ENCODE measurements around the gene CCNYL1.
"Not testable (repeated sequence)": the region's sequence is repeated elsewhere in the genome, so short reads cannot be mapped to it uniquely, and the experiment has no call there.

CCNYL1 gene

GRCh38 chr2:207710814-207711740 is at the start of gene CCNYL1:
Gene CCNYL1 (plus strand): TSS chr2:207711640. CDS start chr2:207711897, 257 bp downstream.
- DNase-seq: peak; percentile 98

DNA sequence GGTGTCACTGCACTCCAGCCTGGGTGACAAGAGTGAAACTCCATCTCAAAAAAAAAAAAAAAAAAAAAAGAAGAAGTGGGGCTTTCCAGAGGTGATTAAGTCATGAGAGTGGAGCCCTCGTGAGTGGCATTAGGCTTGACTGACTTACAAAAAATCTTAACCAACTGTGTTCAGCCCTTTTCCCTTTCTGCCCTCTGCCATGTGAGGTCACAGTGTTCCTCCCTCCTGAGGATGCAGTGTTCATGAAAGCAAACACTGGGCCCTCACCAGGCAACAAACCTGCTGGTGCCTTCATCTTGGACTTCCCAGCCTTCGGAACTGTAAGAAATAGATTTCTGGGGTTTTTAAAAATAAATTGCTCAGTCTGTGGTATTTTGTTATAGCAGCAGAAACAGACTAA is 49.2 kb upstream of the CCNYL1 start:
- no peak for DNase-seq

- DNase-seq: no peak
Observed at GRCh38 chr2:207663870-207664545, 47.4 kb upstream of the CCNYL1 start.

GRCh38 chr2:207670887-207671286 is 40.6 kb upstream of the CCNYL1 start:
- no peak for DNase-seq

DNA sequence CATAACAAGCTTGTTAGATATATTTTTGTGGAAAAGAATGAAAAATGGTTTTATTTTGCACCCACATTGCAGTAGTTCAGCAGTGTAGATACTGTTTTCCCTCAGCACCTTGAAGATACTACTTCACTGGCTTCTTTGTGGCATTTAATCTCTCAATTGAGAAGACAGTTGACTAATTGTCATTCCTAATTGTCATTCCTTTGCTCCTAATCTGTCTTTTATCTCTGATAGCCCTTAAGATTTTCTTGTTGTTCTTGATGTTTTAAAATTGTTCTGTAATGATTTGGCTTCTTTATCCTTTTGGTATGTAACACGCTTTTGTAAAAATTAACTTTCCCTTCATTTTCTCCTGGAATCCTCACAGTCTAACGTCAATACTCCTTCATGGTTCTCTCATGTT is 38.0 kb upstream of the CCNYL1 start:
- DNase-seq: no peak

- DNase-seq: no peak
Observed at GRCh38 chr2:207674266-207674774, 37.1 kb upstream of the CCNYL1 start.

DNA sequence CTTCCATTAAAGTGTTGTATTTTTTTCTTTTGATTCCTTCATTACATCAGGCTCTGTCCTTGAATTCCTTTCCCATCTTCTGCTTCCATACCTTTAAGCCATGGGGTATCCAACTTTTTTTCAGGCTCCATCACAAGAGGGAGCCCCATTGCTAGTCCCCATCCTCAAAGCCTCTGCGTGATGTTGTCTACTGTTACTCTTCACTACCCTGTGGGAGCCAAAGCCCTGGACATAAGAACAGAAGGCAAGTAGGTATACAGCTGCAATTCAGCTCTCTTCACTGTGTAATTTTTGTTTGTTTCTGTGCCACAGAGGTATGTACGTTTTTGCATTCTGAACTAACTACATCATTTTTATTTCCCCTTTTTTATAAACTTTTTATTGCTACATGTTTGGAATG is 36.6 kb upstream of the CCNYL1 start:
- DNase-seq: no peak

DNA sequence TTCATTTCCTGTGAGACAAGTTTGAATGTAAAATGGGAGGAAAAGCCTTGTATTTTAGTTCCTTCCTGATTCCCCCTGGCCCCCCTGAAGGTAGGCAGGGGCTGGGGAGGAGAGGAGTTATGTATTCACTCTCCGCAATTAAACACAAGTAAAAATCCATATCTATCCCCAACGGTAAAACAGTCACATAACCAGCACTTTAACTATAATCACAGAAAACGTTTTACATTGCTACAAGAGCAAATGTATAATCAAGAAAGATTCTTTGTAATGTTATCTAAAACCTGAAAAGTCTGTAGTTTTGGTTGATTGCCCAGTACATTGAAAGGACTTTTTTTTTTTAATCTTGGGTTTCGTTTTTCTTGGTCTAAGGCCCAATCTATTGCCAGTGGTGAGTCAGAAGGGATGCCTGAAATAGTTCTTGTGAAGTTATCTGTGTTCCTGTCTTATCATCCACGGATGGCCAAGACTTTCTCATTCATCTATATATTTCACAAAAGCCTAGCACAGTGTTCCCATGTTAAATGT is 34.5 kb upstream of the CCNYL1 start:
- no peak for DNase-seq

- no peak for DNase-seq
Observed at GRCh38 chr2:207681431-207681830, 30.0 kb upstream of the CCNYL1 start.

- DNase-seq: no peak
Observed at GRCh38 chr2:207682557-207682956, 28.9 kb upstream of the CCNYL1 start.

DNA sequence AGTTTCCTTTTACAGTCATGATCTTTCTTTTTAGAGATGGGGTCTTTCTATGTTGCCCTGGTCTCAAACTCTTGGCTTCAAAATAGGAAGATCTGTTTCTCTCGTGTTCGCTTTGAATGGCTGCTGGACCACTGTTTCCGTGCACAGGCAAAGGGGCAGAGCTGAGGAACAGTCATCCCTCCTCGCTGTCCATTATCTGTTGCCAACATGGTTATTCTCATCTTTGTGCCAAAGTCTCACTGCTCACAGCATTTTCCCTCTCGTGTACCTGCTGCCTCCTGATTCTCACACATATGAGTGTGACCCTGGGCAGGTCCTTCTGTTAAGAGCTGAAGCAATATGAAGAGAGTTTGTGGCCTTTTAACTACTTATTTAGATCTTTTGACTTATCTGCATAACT is 28.0 kb upstream of the CCNYL1 start:
- no peak for DNase-seq

- DNase-seq: no peak
Observed at GRCh38 chr2:207683879-207684627, 27.4 kb upstream of the CCNYL1 start.

GRCh38 chr2:207686812-207687211 is 24.6 kb upstream of the CCNYL1 start:
- no peak for DNase-seq

GRCh38 chr2:207688597-207688996 is 22.8 kb upstream of the CCNYL1 start:
- DNase-seq: no peak

GRCh38 chr2:207690845-207691461 is 20.5 kb upstream of the CCNYL1 start:
- not testable (repeated sequence) for DNase-seq

DNA sequence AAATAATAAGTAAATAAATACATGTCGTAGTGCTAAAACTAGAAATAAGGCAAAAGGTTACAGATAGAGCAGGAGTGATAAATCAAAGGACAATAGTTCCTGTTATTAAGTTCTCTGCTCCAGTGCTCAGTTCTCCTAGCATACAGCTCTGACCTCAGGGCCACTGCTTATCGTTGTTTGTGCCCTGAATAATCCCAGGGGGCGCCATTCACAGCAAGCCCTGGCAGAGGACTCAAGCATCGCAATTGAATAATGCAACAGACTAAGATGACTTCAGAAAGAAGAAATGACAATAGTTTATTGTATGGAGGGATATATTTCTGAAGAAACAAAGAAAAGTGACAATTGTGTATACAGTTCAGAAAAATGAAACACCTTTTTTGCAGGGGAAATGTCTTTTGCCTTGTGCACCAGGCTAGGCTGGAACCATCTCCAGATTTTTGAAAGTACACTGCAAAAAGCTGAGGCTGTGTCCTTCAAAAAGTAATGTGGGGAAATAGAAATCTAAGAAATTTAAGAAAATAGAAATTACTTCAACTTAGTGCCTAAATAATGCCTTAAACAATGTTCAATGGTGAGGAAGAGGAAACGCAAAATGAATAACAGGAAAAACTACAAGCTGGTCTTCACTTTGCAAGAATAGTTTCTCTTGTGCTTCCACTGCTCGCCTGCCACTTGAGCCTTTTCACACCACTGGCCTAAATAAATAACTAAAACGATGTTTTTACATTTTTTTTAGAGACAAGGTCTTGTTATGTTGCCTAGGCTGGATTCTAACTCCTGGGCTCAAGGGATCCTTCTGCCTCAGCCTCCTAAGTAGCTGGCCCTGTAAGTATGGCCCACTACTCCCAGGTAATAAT is 19.0 kb upstream of the CCNYL1 start:
- no peak for DNase-seq

DNA sequence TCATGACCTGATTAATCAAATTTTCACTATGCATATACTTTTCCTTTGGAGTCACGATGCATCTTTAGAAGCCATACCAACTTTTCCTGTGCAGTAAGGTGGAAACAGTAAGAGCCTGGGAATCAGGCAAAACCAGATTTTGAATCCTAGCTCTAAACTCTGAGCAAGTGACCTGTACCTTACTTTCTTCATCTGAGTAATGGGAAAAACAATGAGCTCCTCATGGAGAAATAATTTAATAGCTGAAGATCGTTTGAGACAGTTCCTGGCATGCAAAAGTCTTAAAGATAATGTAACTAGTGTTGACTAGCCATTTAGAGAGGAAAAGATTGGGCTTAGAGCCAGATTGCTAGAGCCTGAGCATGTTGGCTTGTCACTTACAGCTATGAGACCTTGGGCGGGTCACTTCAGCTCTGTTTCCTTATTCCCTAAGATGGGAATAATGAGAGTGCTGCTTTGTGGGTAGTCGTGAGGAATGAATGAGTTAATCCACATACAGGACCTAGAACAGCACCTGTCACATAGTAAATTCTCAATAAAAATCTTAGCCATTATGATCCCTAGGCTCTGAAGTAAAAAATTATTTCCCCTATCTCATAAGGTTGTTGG is 17.7 kb upstream of the CCNYL1 start:
- no peak for DNase-seq

DNA sequence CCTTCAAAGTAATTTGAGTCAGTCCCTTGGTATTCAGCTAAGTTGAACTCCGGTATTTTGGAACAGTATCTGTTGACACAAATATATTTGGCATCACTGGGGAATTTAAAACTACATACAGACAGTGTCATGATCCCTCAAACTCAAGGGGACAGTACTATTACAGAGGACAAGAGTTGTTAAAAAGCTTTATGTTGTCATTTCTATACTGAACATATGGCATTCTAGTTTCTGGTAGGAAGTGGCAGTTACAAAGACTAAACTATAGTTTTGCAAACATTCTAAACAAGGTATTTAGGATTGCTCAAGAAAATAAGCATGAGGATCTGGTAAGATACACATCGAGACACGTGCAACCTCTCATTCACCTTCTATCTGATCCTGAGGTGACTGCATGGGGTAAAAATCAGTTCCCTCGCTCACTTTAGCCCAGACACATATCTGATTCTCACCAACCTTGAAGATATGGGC is 16.6 kb upstream of the CCNYL1 start:
- DNase-seq: no peak

DNA sequence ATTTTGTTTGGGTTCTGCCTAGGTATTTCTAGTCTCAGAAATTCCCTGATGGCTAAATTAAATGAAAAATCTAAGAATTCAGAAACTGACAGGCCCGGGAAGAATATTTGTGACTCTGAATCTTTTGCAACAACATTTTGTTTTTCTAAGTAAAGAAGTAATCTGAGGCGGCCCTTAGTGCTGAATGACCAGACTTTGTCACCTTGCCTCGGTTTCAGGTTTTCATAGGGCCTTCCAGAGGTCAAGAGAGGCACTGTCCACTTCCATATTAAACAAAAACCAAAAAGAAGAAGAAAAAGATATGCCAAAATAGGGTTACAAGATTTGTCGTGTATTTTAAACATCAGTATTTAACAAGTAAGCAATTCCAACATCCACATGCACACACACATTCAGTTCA is 16.1 kb upstream of the CCNYL1 start:
- no peak for DNase-seq

GRCh38 chr2:207696911-207697310 is 14.5 kb upstream of the CCNYL1 start:
- DNase-seq: not testable (repeated sequence)

DNA sequence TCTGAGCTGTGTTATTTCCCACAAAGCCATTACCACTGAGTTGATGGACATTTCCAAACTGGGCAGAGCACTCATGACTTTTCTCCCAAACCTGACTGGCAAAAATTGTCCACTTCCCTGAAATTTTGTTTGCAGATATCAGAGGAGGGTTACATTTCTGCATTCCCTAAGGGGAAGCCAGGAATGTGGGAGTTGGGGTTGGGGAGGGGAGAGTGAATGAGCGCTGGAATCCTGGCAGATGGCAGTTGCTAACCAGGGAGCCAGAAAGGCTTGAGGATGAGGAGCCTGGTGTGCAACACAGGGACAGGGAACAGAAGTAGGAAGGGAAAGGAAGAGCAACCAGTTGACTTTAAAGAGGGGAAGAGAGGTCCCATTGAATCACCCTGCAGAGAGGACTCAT is 14.0 kb upstream of the CCNYL1 start:
- DNase-seq: no peak
